HG03565 (cell line): Measurements from ENCODE around the gene PSME1.

Source experiments
- ATAC-seq: cut with Tn5 transposase; IDR thresholded peaks from one replicate; pipeline ENCODE4 v1.9.1; 2021; ENCODE audit warnings: mild to moderate bottlenecking, moderate library complexity; ENCODE audit not compliant: unreplicated experiment

PSME1 gene

GRCh38 chr14:24127673-24128072 lies 8.3 kb upstream of the PSME1 start:
- no peak for ATAC-seq

- no peak for ATAC-seq
Observed at GRCh38 chr14:24129410-24129998, 6.5 kb upstream of the PSME1 start.

- no peak for ATAC-seq
Observed at GRCh38 chr14:24130380-24130716, 5.6 kb upstream of the PSME1 start, which contains the start of gene FITM1. TSS of gene FITM1 (plus strand) at chr14:24130659. CDS start at chr14:24131564, 905 bp downstream.

- no peak for ATAC-seq
Observed at GRCh38 chr14:24130717-24131548, 5.1 kb upstream of the PSME1 start.

GRCh38 chr14:24131549-24131966 lies 4.4 kb upstream of the PSME1 start:
- no peak for ATAC-seq

- ATAC-seq, result no peak
Observed at GRCh38 chr14:24132061-24132685, 3.8 kb upstream of the PSME1 start.

- ATAC-seq, result no peak
Observed at GRCh38 chr14:24132976-24133375, 3.0 kb upstream of the PSME1 start.

GRCh38 chr14:24133735-24134134 lies 2.3 kb upstream of the PSME1 start:
- ATAC-seq, result no peak

GRCh38 chr14:24135584-24135833 lies 485 bp upstream of the PSME1 start:
- no peak for ATAC-seq

GRCh38 chr14:24136684-24137528 lies 912 bp downstream of the PSME1 start:
- ATAC-seq, result no peak

GRCh38 chr14:24137529-24138395 lies 1.8 kb downstream of the PSME1 start:
- no peak for ATAC-seq

- ATAC-seq, result no peak
Observed at GRCh38 chr14:24138396-24139271, 2.6 kb downstream of the PSME1 start.

- ATAC-seq, result no peak
Observed at GRCh38 chr14:24139272-24139934, 3.4 kb downstream of the PSME1 start.

GRCh38 chr14:24141097-24141880 lies 5.3 kb downstream of the PSME1 start, which contains the start of gene EMC9:
TSS of gene EMC9 (minus strand) at chr14:24141591. CDS start at chr14:24141304, 287 bp downstream.
- peak; percentile 76 for ATAC-seq

- no peak for ATAC-seq
Observed at GRCh38 chr14:24143511-24143910, 7.5 kb downstream of the PSME1 start.

- no peak for ATAC-seq
Observed at GRCh38 chr14:24144451-24144850, 8.5 kb downstream of the PSME1 start.

GRCh38 chr14:24145219-24145618 lies 9.2 kb downstream of the PSME1 start:
- no peak for ATAC-seq
